GM12878 (cell line): ENCODE results near the gene CD27. TPM values are rescaled to one million over a fixed set of nuclear protein-coding genes. Genes with fewer than 3 reads are reported as not detected.

ENCODE experiments used
- ATAC-seq: fragments of 200-7000 bp; cut with Tn5 transposase; 3 replicates; pipeline ENCODE4 v1.9.1; 2020; ENCODE audit warnings: mild to moderate bottlenecking, moderate library complexity
- BruUV-seq: library from RNA; stranded (reverse); fragments of 400-500 nt; replicated peaks from 2 replicates; lab custom pipeline; 2021; lab: Mats Ljungman, UMichigan
- CTCF ChIA-PET: fragments of 300-600 bp; sonication (Branson Sonifier 250); formaldehyde crosslinking; extraction: SDS; loops from one replicate; lab custom pipeline; 2021; ENCODE audit warnings: inconsistent platforms; lab: Yijun Ruan, JAX
- POLR2A ChIA-PET: fragments of 350-600 bp; formaldehyde crosslinking; extraction: SDS; loops from one replicate; lab custom pipeline; 2021; ENCODE audit warnings: inconsistent platforms; lab: Charles Lee
- RAD21 ChIA-PET: fragments of 300-600 bp; sonication (Branson Sonifier 250); formaldehyde crosslinking; loops from one replicate; lab custom pipeline; 2023; ENCODE audit warnings: antibody characterized with exemption; ENCODE audit not compliant: unreplicated experiment; lab: Charles Lee
- SMC1A ChIA-PET: fragments of 300-600 bp; sonication (Branson Sonifier 250); formaldehyde crosslinking; loops from one replicate; lab custom pipeline; 2023; ENCODE audit not compliant: unreplicated experiment, uncharacterized antibody; lab: Charles Lee
- DNase-seq: peaks from one replicate; pipeline ENCODE4 v3.0.0-alpha.2; 2011; ENCODE audit warnings: low read depth, low spot score
- FAIRE-seq: peaks from 3 replicates; lab custom pipeline; 2011; peaks lifted over from hg19 to GRCh38; lab: Jason Lieb, UNC
- H2AFZ ChIP-seq: 2 replicates; pipeline ENCODE4 v1.6.0; 2011; ENCODE audit warnings: low read depth, low read length, control low read depth; ENCODE audit not compliant: control insufficient read depth
- H3K27ac ChIP-seq: 2 replicates; pipeline ENCODE4 v1.5.1; 2011; ENCODE audit warnings: control low read depth; ENCODE audit not compliant: control insufficient read depth, insufficient read depth
- H3K27me3 ChIP-seq, 2 experiments: replicated peaks in 1 of 2; 2 replicates each; pipeline versions ENCODE4 v1.6.0 to v1.6.1; 2011; ENCODE audit warnings: low read length in 1 of 2; ENCODE audit not compliant: control insufficient read depth in 2 of 2, insufficient read depth in 2 of 2
- H3K36me3 ChIP-seq, 2 experiments: 2 replicates each; pipeline ENCODE4 v1.5.1; 2011; ENCODE audit warnings: low read length in 1 of 2; ENCODE audit not compliant: control insufficient read depth in 2 of 2, insufficient read depth in 2 of 2
- H3K4me1 ChIP-seq: 2 replicates; pipeline ENCODE4 v1.6.1; 2011; ENCODE audit warnings: mild to moderate bottlenecking, low read length, moderate library complexity, mixed read lengths; ENCODE audit not compliant: control insufficient read depth, insufficient read depth
- H3K4me2 ChIP-seq: 2 replicates; pipeline ENCODE4 v1.6.0; 2011; ENCODE audit warnings: control low read depth; ENCODE audit not compliant: control insufficient read depth, insufficient read depth
- H3K4me3 ChIP-seq: fragments of 200-600 bp; sonication (generic); 2 replicates; pipeline ENCODE4 v1.5.1; 2016
- H3K79me2 ChIP-seq: 2 replicates; pipeline ENCODE4 v1.6.0; 2011; ENCODE audit warnings: low read length; ENCODE audit not compliant: control insufficient read depth, insufficient read depth
- H3K9ac ChIP-seq: 2 replicates; pipeline ENCODE4 v1.8.0; 2011; ENCODE audit warnings: low read length, control low read depth, mixed read lengths; ENCODE audit not compliant: control insufficient read depth, insufficient read depth
- H3K9me3 ChIP-seq: replicated peaks from 3 replicates; pipeline ENCODE4 v1.5.1; 2011; ENCODE audit warnings: mild to moderate bottlenecking, low read length; ENCODE audit not compliant: control insufficient read depth, insufficient read depth
- H4K20me1 ChIP-seq: 2 replicates; pipeline ENCODE4 v1.6.0; 2011; ENCODE audit not compliant: control insufficient read depth, insufficient read depth
- HSF1 ChIP-seq: fragments of 150-350 bp; IDR thresholded peaks from 2 replicates; pipeline ENCODE4 v1.6.1; 2014; ENCODE audit warnings: mild to moderate bottlenecking, low read depth, low read length
- MEF2B ChIP-seq: fragments of 450-650 bp; IDR thresholded peaks from 2 replicates; pipeline ENCODE4 v1.6.1; 2018; ENCODE audit warnings: mild to moderate bottlenecking, moderate library complexity; ENCODE audit not compliant: partially characterized antibody, poor library complexity, severe bottlenecking
- MLLT1 ChIP-seq: fragments of 450-650 bp; IDR thresholded peaks from 2 replicates; pipeline ENCODE4 v1.6.1; 2016; ENCODE audit warnings: mild to moderate bottlenecking
- SMARCA5 ChIP-seq: fragments of 450-650 bp; IDR thresholded peaks from 2 replicates; pipeline ENCODE4 v1.6.1; 2017; ENCODE audit warnings: mild to moderate bottlenecking
- TCF12 ChIP-seq: IDR thresholded peaks from 2 replicates; pipeline ENCODE4 v1.6.1; 2011; ENCODE audit warnings: low read depth, mild to moderate bottlenecking, low read length
- WGBS: methylation state at CpG from one replicate; pipeline ENCODE4 v1.1.6; 2016; ENCODE audit warnings: low lambda C conversion rate; ENCODE audit not compliant: insufficient replicate concordance, insufficient coverage; ENCODE audit errors: missing lambda C conversion rate; 5-methylcytosine and 5-hydroxymethylcytosine counted together
- in situ Hi-C: fragments of 300-500 bp; cut with MboI; formaldehyde crosslinking; loops from 9 replicates; pipeline ENCODE4 v1.14.3; 2018; ENCODE audit warnings: mixed read lengths
- intact Hi-C: fragments of 100-400 bp; cut with micrococcal nuclease; formaldehyde crosslinking; loops from one replicate; pipeline ENCODE4 v1.14.2; 2022; ENCODE audit not compliant: unreplicated experiment
- polyA plus RNA-seq, 11 experiments: library from polyadenylated mRNA; depleted of rRNA in 4 of 11; unstranded in 6 of 11; stranded (reverse) in 5 of 11; fragments of >200 nt; fragmentation: Nextera tagmentation in 4 of 11; fragmentation: Illumina TruSeq in 1 of 11; extraction: Ambion mirVana in 4 of 11; extraction: Trizol in 1 of 11; gene quantifications; 1 replicate in 1 of 11; 2 replicates in 10 of 11; pipeline versions ENCODE4 v1.2.1 to v1.2.3, GENCODE V29; 2011 to 2016; ENCODE audit warnings: inconsistent platforms in 2 of 11, missing spikeins in 2 of 11, low read depth in 1 of 11
- total RNA-seq, 4 experiments: library from RNA; depleted of rRNA in 3 of 4; stranded (reverse); fragments of >200 nt in 3 of 4; fragmentation: Illumina TruSeq in 1 of 4; extraction: Trizol in 1 of 4; gene quantifications; 2 replicates each; pipeline versions ENCODE4 v1.2.1 to v1.2.3, GENCODE V29; 2013 to 2021

CD27 gene
- total and polyA plus RNA-seq, 10 of the 15 experiments (the other 5 are each of a cell fraction or from before 2014, with no cell fraction given): 4.9 to 184 (median 106) TPM

- H3K4me2 ChIP-seq: peak overlapping the region; percentile 99
- no peaks in the 10 kb centered on the region for H3K27me3 ChIP-seq
- POLR2A ChIA-PET: interaction anchor here (0.8 to 17.5 kb wide), 10 partner anchors 7 to 114 kb away, joined by 3 to 384 read pairs (median 26); partner anchors contain the start of genes CD27 and VAMP1
- ATAC-seq: no peak
- H3K36me3 ChIP-seq: peaks cover 1 to 10% of the 10 kb centered on the region in 2 experiments
- H3K79me2 ChIP-seq: peaks cover 78% of the 10 kb centered on the region
- no peak overlapping the region for H2AFZ ChIP-seq
- H4K20me1 ChIP-seq: no peaks in the 10 kb centered on the region
- no peaks in the 10 kb centered on the region for H3K9me3 ChIP-seq
- SMC1A ChIA-PET: interaction anchor here (0.8 to 8.0 kb wide), 8 partner anchors 8 to 24 kb away, joined by 3 to 90 read pairs (median 16); no protein-coding TSS in a partner anchor
- RAD21 ChIA-PET: interaction anchor here (1.0 to 17.1 kb wide), 9 partner anchors 9 to 127 kb away, joined by 3 to 319 read pairs (median 5); partner anchors contain the start of gene VAMP1
- 95% methylated on average over 16 of the region's 16 CpGs for WGBS
- H3K27ac ChIP-seq: peak overlapping the region; percentile 98
- intact Hi-C loops: no loop called here
- no peak for FAIRE-seq
- peak overlapping the region; percentile 92 for H3K9ac ChIP-seq
- CTCF ChIA-PET: interaction anchor here (1.6 to 5.3 kb wide), 8 partner anchors 11 to 116 kb away, joined by 3 to 48 read pairs (median 12); partner anchors contain the start of gene VAMP1
- peak overlapping the region; percentile 83 for H3K4me3 ChIP-seq
- in situ Hi-C loops: no loop called here
- H3K4me1 ChIP-seq: peaks cover 38% of the 10 kb centered on the region
- no peak for TF ChIP-seq HSF1
- TF ChIP-seq MLLT1: peak; percentile 78
- no peak for TF ChIP-seq MEF2B
- TF ChIP-seq SMARCA5: 0 out of 2 replicates have a peak, but pooled peaks have one; percentile 34
- TF ChIP-seq TCF12: no peak
- DNase-seq: no peak
- TSS peak; percentile 56 for BruUV-seq
These were observed 5.5 kb downstream of the CD27 start for GRCh38 chr12:6450091-6450868.
